HG03565 (cell line): ENCODE measurements around the gene MYBPC2.

Experiments
- ATAC-seq: cut with Tn5 transposase; IDR thresholded peaks from one replicate; pipeline ENCODE4 v1.9.1; 2021; ENCODE audit warnings: mild to moderate bottlenecking, moderate library complexity; ENCODE audit not compliant: unreplicated experiment

MYBPC2 gene

GRCh38 chr19:50513746-50514345 lies 81.2 kb downstream of the MYBPC2 start, which contains the start of gene ASPDH:
Gene ASPDH, minus strand, starts transcription at chr19:50513913. Its CDS starts 90 bp downstream, at chr19:50513823.
- ATAC-seq, result no peak

- ATAC-seq, result no peak
These were observed 81.9 kb downstream of the MYBPC2 start for GRCh38 chr19:50514346-50515167.

GRCh38 chr19:50515168-50515561 lies 82.5 kb downstream of the MYBPC2 start:
- no peak for ATAC-seq
